ENCODE data around the gene MARCHF5.

MARCHF5 gene

DNA sequence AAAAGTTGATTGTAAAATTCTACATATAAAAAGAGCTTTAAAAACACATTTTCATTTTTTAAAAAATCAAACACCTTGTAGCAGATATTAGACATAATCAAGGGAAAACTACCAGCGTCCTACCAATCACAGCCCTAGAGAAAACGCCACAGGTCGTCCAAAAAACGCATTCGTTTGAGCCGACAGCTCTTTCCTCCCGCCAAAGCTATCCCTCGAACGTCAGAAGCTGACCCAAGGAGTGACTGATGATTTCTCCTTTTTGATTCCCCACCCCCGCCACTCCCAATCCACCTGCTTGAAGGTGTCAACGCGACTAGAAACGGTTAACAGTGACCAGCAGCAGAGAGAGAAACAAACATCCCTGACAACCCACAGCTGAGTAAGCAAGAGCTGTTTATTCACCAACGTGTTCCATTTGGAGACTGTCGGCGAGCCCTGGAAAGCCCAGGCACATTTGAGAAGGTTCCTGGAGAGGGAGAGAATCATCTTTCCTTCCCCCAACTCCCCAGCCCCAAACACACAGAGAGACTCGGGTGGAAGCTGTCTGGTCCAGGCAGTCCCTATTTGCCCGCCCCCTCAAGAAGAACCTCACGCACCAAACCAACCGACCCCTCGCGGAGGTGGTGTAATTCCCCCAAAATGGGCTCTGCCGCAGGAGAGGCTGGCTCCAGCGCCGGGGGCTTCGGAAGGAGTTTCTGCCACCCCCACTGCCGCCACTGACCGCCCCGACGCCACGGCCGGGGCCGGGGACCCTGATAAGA, 711 bp upstream of the MARCHF5 start:
- no peak for DNase-seq
- H3K27ac Mint-ChIP-seq: peak overlapping the region; percentile 87
- peaks cover 29% of the 10 kb centered on the region for H3K4me1 Mint-ChIP-seq (ENCODE audit: low read depth)
- no peaks in the 10 kb centered on the region for H3K9me3 Mint-ChIP-seq
- peaks cover 22% of the 10 kb centered on the region for H3K36me3 Mint-ChIP-seq (ENCODE audit: low read depth)
- H3K4me3 Mint-ChIP-seq: peak overlapping the region; percentile 81
- no peaks in the 10 kb centered on the region for H3K27me3 Mint-ChIP-seq

DNA sequence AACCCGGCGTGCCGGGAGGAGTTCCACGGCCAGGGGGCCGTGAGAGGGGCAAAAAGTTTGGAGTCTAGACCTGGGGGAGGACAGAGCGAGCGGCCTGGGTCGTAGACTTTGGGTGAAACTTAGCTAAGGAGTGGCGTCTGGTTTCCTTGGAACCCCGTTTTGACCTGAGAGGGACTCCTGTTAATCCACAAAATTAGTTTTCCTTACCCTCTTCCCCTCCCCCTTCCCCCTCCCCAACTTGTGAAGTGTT, 574 bp downstream of the MARCHF5 start:
- Mint-ChIP-seq H3K4me1 (ENCODE audit: low read depth) (peaks cover 30% of the 10 kb centered on the region), H3K36me3 (ENCODE audit: low read depth) (peaks cover 30% of the 10 kb centered on the region), H3K27me3 (no peaks in the 10 kb centered on the region), H3K27ac (peak overlapping the region; percentile 87), H3K4me3 (peak overlapping the region; percentile 81), H3K9me3 (no peaks in the 10 kb centered on the region)
- DNase-seq: no peak

DNA sequence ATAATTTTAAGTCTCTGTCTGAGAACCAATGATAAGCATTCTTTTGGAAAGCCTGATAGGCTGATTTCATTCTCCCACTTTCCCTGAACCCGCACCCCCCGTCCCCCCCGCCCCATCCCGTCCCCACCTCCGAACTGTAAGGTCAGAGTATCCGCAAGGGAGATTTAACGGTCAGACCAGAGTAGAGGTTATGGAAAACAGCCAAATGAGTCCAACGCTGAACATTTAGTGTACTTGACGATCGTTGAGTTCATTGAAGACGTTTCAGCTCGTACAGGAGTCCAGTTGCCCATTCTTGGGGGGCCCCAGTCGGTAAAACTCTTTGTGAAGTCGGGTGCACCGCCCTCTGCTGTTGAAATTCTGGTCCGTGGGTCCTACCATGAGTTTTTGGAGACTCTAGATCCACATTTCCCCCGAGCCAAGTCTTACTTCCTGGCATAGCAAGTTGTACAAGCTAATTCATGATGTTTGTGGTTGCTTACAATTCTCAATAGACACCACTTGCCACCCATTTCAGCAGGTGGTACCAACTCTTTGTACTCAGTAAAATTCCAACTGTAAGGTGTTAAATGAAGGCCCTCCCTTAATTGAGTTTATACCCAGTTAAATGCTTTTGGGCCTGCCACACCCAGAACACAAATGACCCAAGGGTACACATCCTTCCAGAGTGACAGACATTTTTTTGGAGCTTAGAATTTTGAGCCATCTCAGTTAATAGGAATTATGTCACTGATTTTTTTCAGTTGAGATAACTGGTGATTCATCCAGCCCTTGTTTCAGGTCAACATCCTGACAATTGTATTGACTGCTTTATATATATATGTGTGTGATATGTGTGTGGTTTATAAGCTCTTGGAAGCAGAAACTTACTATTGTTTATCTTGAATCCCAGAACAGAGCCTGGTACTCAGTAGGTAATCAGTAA, 1.2 kb downstream of the MARCHF5 start:
- Mint-ChIP-seq H3K27me3 (no peaks in the 10 kb centered on the region), H3K36me3 (ENCODE audit: low read depth) (peaks cover 33% of the 10 kb centered on the region), H3K4me1 (ENCODE audit: low read depth) (peaks cover 33% of the 10 kb centered on the region), H3K9me3 (no peaks in the 10 kb centered on the region), H3K27ac (peak overlapping the region; percentile 87), H3K4me3 (peak overlapping the region; percentile 81)
- DNase-seq: peak; percentile 54

DNA sequence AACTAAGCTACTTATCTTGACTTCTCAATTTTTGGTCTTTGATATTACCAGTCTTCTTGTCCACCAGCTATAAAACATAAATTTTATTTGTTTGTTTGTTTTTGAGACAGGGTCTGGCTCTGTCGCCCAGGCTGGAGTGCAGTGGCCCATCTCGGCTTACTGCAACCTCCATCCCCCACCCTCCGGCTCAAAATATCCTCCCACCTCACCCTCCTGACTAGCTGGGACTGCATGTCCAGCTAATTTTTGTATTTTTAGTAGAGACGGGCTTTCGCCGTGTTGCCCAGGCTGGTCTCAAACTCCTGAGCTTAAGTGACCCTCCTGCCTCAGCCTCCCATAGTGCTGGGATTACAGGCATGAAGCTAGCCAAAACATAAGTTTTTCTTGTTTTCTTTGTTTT, 7.5 kb downstream of the MARCHF5 start:
- H3K27ac Mint-ChIP-seq: no peak overlapping the region
- no peak overlapping the region for H3K4me3 Mint-ChIP-seq
- H3K27me3 Mint-ChIP-seq: no peaks in the 10 kb centered on the region
- DNase-seq: no peak
- peaks cover 53% of the 10 kb centered on the region for H3K4me1 Mint-ChIP-seq (ENCODE audit: low read depth)
- H3K9me3 Mint-ChIP-seq: no peaks in the 10 kb centered on the region
- H3K36me3 Mint-ChIP-seq (ENCODE audit: low read depth): peaks cover 60% of the 10 kb centered on the region

GRCh38 chr10:92303096-92303495, 12.1 kb downstream of the MARCHF5 start:
- Mint-ChIP-seq H3K36me3 (ENCODE audit: low read depth) (peaks cover 35% of the 10 kb centered on the region), H3K9me3 (no peaks in the 10 kb centered on the region), H3K4me1 (ENCODE audit: low read depth) (peaks cover 57% of the 10 kb centered on the region), H3K27me3 (no peaks in the 10 kb centered on the region), H3K27ac (peak overlapping the region; percentile 78), H3K4me3 (no peak overlapping the region)
- no peak for DNase-seq

- Mint-ChIP-seq H3K27ac (peak overlapping the region; percentile 42), H3K27me3 (no peaks in the 10 kb centered on the region), H3K4me3 (no peak overlapping the region), H3K36me3 (ENCODE audit: low read depth) (peaks cover 36% of the 10 kb centered on the region), H3K9me3 (no peaks in the 10 kb centered on the region), H3K4me1 (ENCODE audit: low read depth) (peaks cover 56% of the 10 kb centered on the region)
- no peak for DNase-seq
These were observed 13.1 kb downstream of the MARCHF5 start for GRCh38 chr10:92304061-92304460.

DNA sequence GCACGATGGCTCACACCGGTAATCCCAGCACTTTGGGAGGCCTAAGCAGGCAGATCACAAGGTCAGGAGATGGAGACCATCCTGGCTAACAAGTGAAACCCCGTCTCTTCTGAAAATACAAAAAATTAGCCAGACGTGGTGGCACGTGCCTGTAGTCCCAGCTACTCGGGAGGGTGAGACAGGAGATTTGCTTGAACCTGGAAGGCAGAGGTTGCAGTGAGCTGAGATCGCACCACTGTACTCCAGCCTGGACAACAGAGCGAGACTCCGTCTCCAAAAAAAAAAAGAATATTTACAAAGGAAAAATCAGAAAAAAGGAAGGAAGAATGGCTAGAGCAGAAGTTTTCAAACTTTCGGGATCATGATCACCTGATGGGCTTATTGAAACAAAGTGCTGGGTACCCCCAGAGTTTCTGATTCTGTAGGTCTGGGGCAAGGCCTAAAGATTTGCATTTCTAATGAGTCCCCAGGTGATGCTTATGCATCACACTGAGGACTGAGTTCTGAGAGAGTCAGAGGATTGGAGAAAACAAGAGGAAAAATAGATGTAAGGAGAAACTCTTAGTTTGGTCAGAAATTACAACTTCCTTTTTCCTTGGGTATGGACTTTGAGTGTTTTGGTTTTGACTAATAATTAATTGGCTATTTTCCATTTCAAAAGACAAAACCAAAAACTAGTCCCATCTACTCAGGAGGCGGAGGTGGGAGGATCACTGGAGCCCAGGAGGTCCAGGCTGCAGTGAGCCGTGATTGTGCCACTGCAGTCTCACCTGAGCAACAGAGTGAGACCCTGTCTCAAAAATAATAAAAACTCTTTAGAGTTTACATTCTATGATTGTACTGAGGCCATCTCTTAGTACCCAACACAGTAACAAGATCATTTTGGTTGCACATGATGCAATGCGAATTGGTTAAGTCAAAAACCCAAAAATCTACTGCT, 14.4 kb downstream of the MARCHF5 start:
- DNase-seq: no peak
- Mint-ChIP-seq H3K27me3 (no peaks in the 10 kb centered on the region), H3K9me3 (no peaks in the 10 kb centered on the region), H3K27ac (no peak overlapping the region), H3K4me3 (no peak overlapping the region), H3K4me1 (ENCODE audit: low read depth) (peaks cover 56% of the 10 kb centered on the region), H3K36me3 (ENCODE audit: low read depth) (peaks cover 26% of the 10 kb centered on the region)

GRCh38 chr10:92309272-92309671, 18.3 kb downstream of the MARCHF5 start:
- H3K9me3 Mint-ChIP-seq: no peaks in the 10 kb centered on the region
- no peaks in the 10 kb centered on the region for H3K27me3 Mint-ChIP-seq
- peaks cover 44% of the 10 kb centered on the region for H3K36me3 Mint-ChIP-seq (ENCODE audit: low read depth)
- no peak overlapping the region for H3K4me3 Mint-ChIP-seq
- no peak for DNase-seq
- peaks cover 38% of the 10 kb centered on the region for H3K4me1 Mint-ChIP-seq (ENCODE audit: low read depth)
- H3K27ac Mint-ChIP-seq: no peak overlapping the region

DNA sequence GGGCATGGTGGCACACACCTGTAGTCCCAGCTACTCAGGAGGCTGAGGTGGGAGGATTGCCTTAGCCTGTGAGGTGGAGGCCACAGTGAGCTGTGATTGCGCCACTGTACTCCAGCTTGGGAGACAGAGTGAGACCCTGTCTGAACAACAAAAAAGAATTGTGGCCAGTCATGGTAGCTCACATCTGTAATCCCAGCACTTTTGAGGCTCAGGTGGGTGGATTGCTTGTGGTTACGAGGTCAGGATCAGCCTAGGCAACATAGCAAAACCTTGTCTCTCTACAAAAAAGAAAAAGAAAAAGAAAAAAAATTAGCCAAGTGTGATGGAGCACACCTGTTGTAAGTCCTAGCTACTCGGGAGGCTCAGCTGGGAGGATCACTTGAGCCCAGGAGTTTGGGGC, 22.8 kb downstream of the MARCHF5 start:
- Mint-ChIP-seq H3K27me3 (no peaks in the 10 kb centered on the region), H3K4me1 (ENCODE audit: low read depth) (peaks cover 20% of the 10 kb centered on the region), H3K27ac (no peak overlapping the region), H3K4me3 (no peak overlapping the region), H3K9me3 (no peaks in the 10 kb centered on the region), H3K36me3 (ENCODE audit: low read depth) (peaks cover 73% of the 10 kb centered on the region)
- no peak for DNase-seq

GRCh38 chr10:92316610-92317009, 25.6 kb downstream of the MARCHF5 start:
- no peaks in the 10 kb centered on the region for H3K27me3 Mint-ChIP-seq
- no peak for DNase-seq
- peaks cover 11% of the 10 kb centered on the region for H3K4me1 Mint-ChIP-seq (ENCODE audit: low read depth)
- no peak overlapping the region for H3K27ac Mint-ChIP-seq
- H3K9me3 Mint-ChIP-seq: no peaks in the 10 kb centered on the region
- peaks cover 77% of the 10 kb centered on the region for H3K36me3 Mint-ChIP-seq (ENCODE audit: low read depth)
- no peak overlapping the region for H3K4me3 Mint-ChIP-seq

DNA sequence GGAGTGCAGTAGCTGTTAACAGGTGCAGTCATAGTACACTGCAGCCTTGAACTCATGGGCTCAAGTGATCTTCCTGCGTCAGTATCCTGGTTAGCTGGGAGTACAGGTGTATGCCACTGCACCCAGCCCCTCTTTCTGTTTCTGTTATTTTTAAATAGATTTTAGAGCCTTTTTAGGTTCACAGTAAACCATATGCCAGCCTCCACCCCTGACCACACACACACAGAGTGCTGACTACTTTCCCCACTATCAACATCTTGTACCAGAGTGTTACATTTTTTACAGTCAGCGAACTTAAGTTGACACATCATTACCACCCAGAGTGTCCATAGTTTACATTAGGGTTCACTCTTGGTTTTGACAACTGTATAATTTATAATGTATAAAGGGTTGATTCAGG, 32.1 kb downstream of the MARCHF5 start:
- no peak overlapping the region for H3K4me3 Mint-ChIP-seq
- H3K4me1 Mint-ChIP-seq (ENCODE audit: low read depth): peaks cover 25% of the 10 kb centered on the region
- DNase-seq: no peak
- peaks cover 55% of the 10 kb centered on the region for H3K36me3 Mint-ChIP-seq (ENCODE audit: low read depth)
- H3K9me3 Mint-ChIP-seq: no peaks in the 10 kb centered on the region
- H3K27me3 Mint-ChIP-seq: no peaks in the 10 kb centered on the region
- H3K27ac Mint-ChIP-seq: no peak overlapping the region

DNA sequence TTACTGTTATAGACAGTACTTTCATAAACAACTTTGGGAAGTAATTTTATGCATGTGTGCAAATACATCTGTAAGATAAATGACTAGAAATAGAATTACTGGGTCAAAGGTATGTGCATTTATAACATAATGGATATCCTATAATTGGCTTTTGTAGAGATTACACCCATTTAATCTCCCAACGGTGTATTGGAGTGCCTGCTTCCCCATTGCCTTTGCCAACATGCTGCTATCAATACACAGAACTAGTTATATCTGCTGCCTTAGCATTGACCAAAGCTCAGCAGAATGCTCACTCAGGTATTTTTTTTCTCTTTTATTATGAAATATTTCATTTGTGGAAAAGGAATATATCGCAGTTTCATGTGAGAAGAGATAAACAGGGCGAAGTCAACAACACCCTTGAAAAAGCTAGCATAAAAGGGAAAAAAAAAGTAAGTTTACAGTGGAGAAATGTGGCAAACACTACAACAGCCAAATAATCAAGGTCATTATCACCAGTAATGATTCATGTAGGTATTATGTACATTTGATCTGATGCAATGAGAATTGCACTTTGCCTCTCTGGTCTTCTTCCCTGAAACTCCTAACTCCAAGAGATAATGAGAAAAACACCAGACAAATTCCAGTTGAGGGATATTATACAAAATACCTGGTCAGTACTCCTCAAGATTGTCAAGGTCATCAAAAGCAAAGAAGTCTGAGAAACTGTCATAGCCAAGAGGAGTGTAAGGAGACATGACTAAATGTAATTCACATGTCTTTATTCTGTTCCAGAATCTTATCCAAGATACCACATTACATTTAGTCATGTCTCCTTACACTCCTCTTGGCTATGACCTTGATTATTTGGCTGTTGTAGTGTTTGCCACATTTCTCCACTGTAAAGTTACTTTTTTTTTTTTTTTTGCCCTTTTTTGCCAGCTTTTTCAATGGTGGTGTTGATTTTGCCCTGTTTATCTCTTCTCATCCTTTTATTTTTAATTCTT, 36.8 kb downstream of the MARCHF5 start:
- H3K27ac Mint-ChIP-seq: no peak overlapping the region
- no peak overlapping the region for H3K4me3 Mint-ChIP-seq
- H3K9me3 Mint-ChIP-seq: no peaks in the 10 kb centered on the region
- H3K4me1 Mint-ChIP-seq (ENCODE audit: low read depth): peaks cover 36% of the 10 kb centered on the region
- no peak for DNase-seq
- no peaks in the 10 kb centered on the region for H3K27me3 Mint-ChIP-seq
- peaks cover 28% of the 10 kb centered on the region for H3K36me3 Mint-ChIP-seq (ENCODE audit: low read depth)

GRCh38 chr10:92328993-92329392, 38.0 kb downstream of the MARCHF5 start:
- Mint-ChIP-seq H3K27ac (peak overlapping the region; percentile 10), H3K27me3 (no peaks in the 10 kb centered on the region), H3K4me3 (no peak overlapping the region), H3K4me1 (ENCODE audit: low read depth) (peaks cover 30% of the 10 kb centered on the region), H3K36me3 (ENCODE audit: low read depth) (peaks cover 24% of the 10 kb centered on the region), H3K9me3 (no peaks in the 10 kb centered on the region)
- DNase-seq: no peak

All from activated T-cell treated with anti-CD3 and anti-CD28 coated beads, Interleukin-2, amount 50 U/mL, for 24 hours (primary cell).